Forelimb muscle (tissue), 1 donor: Measurements from ENCODE around the gene DES. TPM values are rescaled to one million over a fixed set of nuclear protein-coding genes. Genes with fewer than 3 reads are reported as not detected.
"Not testable (repeated sequence)": the region's sequence is repeated elsewhere in the genome, so short reads cannot be mapped to it uniquely, and the experiment has no call there.

Source experiments
- DNase-seq: peaks from one replicate; pipeline ENCODE4 v3.0.0-alpha.2; 2013; ENCODE audit warnings: low read depth
- polyA plus RNA-seq: library from polyadenylated mRNA; unstranded; fragments of 120-200 nt; gene quantifications from one replicate; pipeline ENCODE4 v1.2.1, GENCODE V29; 2013; ENCODE audit not compliant: insufficient read length

Gene DES
- polyA plus RNA-seq, 1 donor: 5,672 TPM

GRCh38 chr2:219399716-219400478 lies 18.3 kb upstream of the DES start:
- no peak for DNase-seq

- no peak for DNase-seq
Observed at GRCh38 chr2:219400562-219400961, 17.6 kb upstream of the DES start.

GRCh38 chr2:219401606-219402005 lies 16.6 kb upstream of the DES start:
- no peak for DNase-seq

GRCh38 chr2:219402665-219403515 lies 15.3 kb upstream of the DES start:
- peak; percentile 54 for DNase-seq

GRCh38 chr2:219403861-219404260 lies 14.3 kb upstream of the DES start:
- DNase-seq: no peak

GRCh38 chr2:219404291-219404910 lies 13.8 kb upstream of the DES start:
- no peak for DNase-seq

- no peak for DNase-seq
Observed at GRCh38 chr2:219404954-219405353, 13.2 kb upstream of the DES start.

- no peak for DNase-seq
Observed at GRCh38 chr2:219405451-219405850, 12.7 kb upstream of the DES start.

- DNase-seq: no peak
Observed at GRCh38 chr2:219405958-219406860, 12.0 kb upstream of the DES start.

GRCh38 chr2:219406861-219407230 lies 11.3 kb upstream of the DES start:
- no peak for DNase-seq

GRCh38 chr2:219407343-219407742 lies 10.8 kb upstream of the DES start:
- DNase-seq: not testable (repeated sequence)

GRCh38 chr2:219408204-219408603 lies 10.0 kb upstream of the DES start:
- DNase-seq: no peak

- DNase-seq: no peak
Observed at GRCh38 chr2:219408631-219409030, 9.5 kb upstream of the DES start.

- no peak for DNase-seq
Observed at GRCh38 chr2:219409619-219410018, 8.6 kb upstream of the DES start.

GRCh38 chr2:219410390-219410789 lies 7.8 kb upstream of the DES start:
- no peak for DNase-seq

GRCh38 chr2:219414857-219415256 lies 3.3 kb upstream of the DES start:
- DNase-seq: no peak

GRCh38 chr2:219415580-219416234 lies 2.5 kb upstream of the DES start:
- DNase-seq: no peak

GRCh38 chr2:219416235-219416602 lies 2.0 kb upstream of the DES start:
- no peak for DNase-seq

GRCh38 chr2:219416938-219417337 lies 1.2 kb upstream of the DES start:
- no peak for DNase-seq

GRCh38 chr2:219417374-219417773 lies 803 bp upstream of the DES start:
- no peak for DNase-seq

- DNase-seq: no peak
Observed at GRCh38 chr2:219419012-219419324, 791 bp downstream of the DES start.
